Measurements from ENCODE around the gene CYFIP2. TPM values are rescaled to one million over a fixed set of nuclear protein-coding genes. Genes with fewer than 3 reads are reported as not detected.
A peak's percentile ranks its signal among the peaks of the same experiment; 100 is the strongest.

The CYFIP2 gene
- total and polyA plus RNA-seq, 7 donors = 0.61 to 8.3 (median 4.9) TPM

- DNase-seq (no peak), ATAC-seq (peak in 2 of 4 donors; percentile 34 to 56)
- H3K4me3 ChIP-seq = no peak overlapping the region
- intact Hi-C loops (cut with DNase I) = no loop called here
- WGBS, 3 donors = 33 to 58% (median 35%) methylated on average over 7 of the region's 7 CpGs
- no peak for TF ChIP-seq CTCF (IDR thresholded peaks at IDR 0.05)
- H3K4me1 ChIP-seq = peaks cover 19% of the 10 kb centered on the region
- H3K27me3 ChIP-seq (ENCODE audit: insufficient read depth in 3 of 3, low read length in 2 of 3) = no peaks in the 10 kb centered on the region
- H3K36me3 ChIP-seq (ENCODE audit: insufficient read depth in 1 of 2, low read depth in 1 of 2) = no peaks in the 10 kb centered on the region
- no peak overlapping the region for H3K27ac ChIP-seq
- no peaks in the 10 kb centered on the region for H3K9me3 ChIP-seq
Measured at GRCh38 chr5:157286761-157287211, 20.9 kb downstream of the CYFIP2 start.

GRCh38 chr5:157288405-157289163, 22.7 kb downstream of the CYFIP2 start:
- Histone ChIP-seq H3K27ac (no peak overlapping the region), H3K9me3 (no peaks in the 10 kb centered on the region), H3K4me1 (peaks cover 19% of the 10 kb centered on the region), H3K27me3 (ENCODE audit: insufficient read depth in 3 of 3, low read length in 2 of 3) (no peaks in the 10 kb centered on the region), H3K36me3 (ENCODE audit: insufficient read depth in 1 of 2, low read depth in 1 of 2) (no peaks in the 10 kb centered on the region), H3K4me3 (no peak overlapping the region)
- 83 to 88% (median 88%) methylated on average over 4 of the region's 4 CpGs for WGBS, 3 donors
- intact Hi-C loops (cut with DNase I) = no loop called here
- no peak for DNase-seq
- no peak for TF ChIP-seq CTCF (IDR thresholded peaks at IDR 0.05)
- no peak for ATAC-seq

- Histone ChIP-seq H3K27me3 (ENCODE audit: insufficient read depth in 3 of 3, low read length in 2 of 3) (no peaks in the 10 kb centered on the region), H3K4me1 (peaks cover 18% of the 10 kb centered on the region), H3K36me3 (ENCODE audit: insufficient read depth in 1 of 2, low read depth in 1 of 2) (no peaks in the 10 kb centered on the region), H3K4me3 (no peak overlapping the region), H3K27ac (no peak overlapping the region), H3K9me3 (no peaks in the 10 kb centered on the region)
- ATAC-seq = no peak
- no peak for TF ChIP-seq CTCF (IDR thresholded peaks at IDR 0.05)
- 88 to 94% (median 89%) methylated on average over 9 of the region's 9 CpGs for WGBS, 3 donors
- DNase-seq = no peak
- intact Hi-C loops (cut with DNase I) = no loop called here
Measured at GRCh38 chr5:157289164-157289819, 23.4 kb downstream of the CYFIP2 start.

GRCh38 chr5:157290156-157290980, 24.4 kb downstream of the CYFIP2 start:
- Histone ChIP-seq H3K9me3 (no peaks in the 10 kb centered on the region), H3K36me3 (ENCODE audit: insufficient read depth in 1 of 2, low read depth in 1 of 2) (no peaks in the 10 kb centered on the region), H3K4me1 (peaks cover 10% of the 10 kb centered on the region), H3K27ac (no peak overlapping the region), H3K27me3 (ENCODE audit: insufficient read depth in 3 of 3, low read length in 2 of 3) (no peaks in the 10 kb centered on the region), H3K4me3 (no peak overlapping the region)
- TF ChIP-seq CTCF (IDR thresholded peaks at IDR 0.05) = no peak
- DNase-seq (no peak), ATAC-seq (no peak)
- intact Hi-C loops (cut with DNase I) = no loop called here
- 75 to 86% (median 85%) methylated on average over 6 of the region's 6 CpGs for WGBS, 3 donors
